HCT116 (cell line): ENCODE data around the gene TRIM41.

Experiments
- CTCF ChIP-seq, 3 experiments: fragments of 200-600 bp in 1 of 3; sonication (generic) in 1 of 3; IDR thresholded peaks in 2 of 3; conservative IDR thresholded peaks in 1 of 3; 2 replicates each; pipeline ENCODE4 v1.5.1; 2012 to 2017; ENCODE audit warnings: low read depth in 2 of 3, low read length in 2 of 3, antibody characterized with exemption in 1 of 3, borderline replicate concordance in 1 of 3, control low read depth in 1 of 3, mild to moderate bottlenecking in 1 of 3, mixed read lengths in 1 of 3, mixed run types in 1 of 3, moderate library complexity in 1 of 3; ENCODE audit not compliant: insufficient read depth in 1 of 3
- EGR1 ChIP-seq: IDR thresholded peaks from 2 replicates; pipeline ENCODE4 v1.6.1; 2012; ENCODE audit warnings: low read depth
- ELF1 ChIP-seq: IDR thresholded peaks from 2 replicates; pipeline ENCODE4 v1.6.1; 2012; ENCODE audit warnings: low read depth, borderline replicate concordance
- EZH2 ChIP-seq: fragments of 200-600 bp; sonication (generic); IDR thresholded peaks from 2 replicates; pipeline ENCODE4 v1.6.1; 2017; ENCODE audit warnings: antibody characterized with exemption, mixed run types
- POLR2AphosphoS5 ChIP-seq: IDR thresholded peaks from 2 replicates; pipeline ENCODE4 v1.6.1; 2011; ENCODE audit warnings: mild to moderate bottlenecking, low read depth, low read length, moderate library complexity
- YY1 ChIP-seq: IDR thresholded peaks from 2 replicates; pipeline ENCODE4 v1.6.1; 2011; ENCODE audit warnings: low read length, low read depth, moderate library complexity, mild to moderate bottlenecking; ENCODE audit not compliant: insufficient replicate concordance; ENCODE audit errors: extremely low read depth
- ZBTB33 ChIP-seq: IDR thresholded peaks from 2 replicates; pipeline ENCODE4 v1.6.1; 2011; ENCODE audit warnings: mild to moderate bottlenecking, low read length, moderate library complexity; ENCODE audit not compliant: insufficient replicate concordance; ENCODE audit errors: extremely low read depth
- TF ChIP-seq, protein P1 (sequence below): IDR thresholded peaks from 2 replicates; pipeline ENCODE4 v1.6.1; 2012

- TF ChIP-seq POLR2AphosphoS5, result no peak
- TF ChIP-seq EGR1, result no peak
- TF ChIP-seq, protein P1, sequence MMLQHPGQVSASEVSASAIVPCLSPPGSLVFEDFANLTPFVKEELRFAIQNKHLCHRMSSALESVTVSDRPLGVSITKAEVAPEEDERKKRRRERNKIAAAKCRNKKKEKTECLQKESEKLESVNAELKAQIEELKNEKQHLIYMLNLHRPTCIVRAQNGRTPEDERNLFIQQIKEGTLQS, result no peak
- TF ChIP-seq CTCF (IDR thresholded peaks at IDR 0.05 in 2 of 3, conservative IDR thresholded peaks at IDR 0.05 in 1 of 3; ENCODE audit: borderline replicate concordance in 1 of 3, insufficient read depth in 1 of 3, low read depth in 2 of 3, low read length in 2 of 3), result peak in 1 of 3 experiments; percentile 3; a peak in 1 of 6 replicates
- TF ChIP-seq ZBTB33, result peak; percentile 32
- no peak for TF ChIP-seq EZH2
- no peak for TF ChIP-seq ELF1
- no peak for TF ChIP-seq YY1
Measured at GRCh38 chr5:181173420-181174342, 49.4 kb upstream of the TRIM41 start.
